ENCODE measurements around the gene FILIP1L. TPM values are rescaled to one million over a fixed set of nuclear protein-coding genes. Genes with fewer than 3 reads are reported as not detected.

The FILIP1L gene
- total and polyA plus RNA-seq, 12 donors, result 5.3 to 33.2 (median 17.4) TPM

DNA sequence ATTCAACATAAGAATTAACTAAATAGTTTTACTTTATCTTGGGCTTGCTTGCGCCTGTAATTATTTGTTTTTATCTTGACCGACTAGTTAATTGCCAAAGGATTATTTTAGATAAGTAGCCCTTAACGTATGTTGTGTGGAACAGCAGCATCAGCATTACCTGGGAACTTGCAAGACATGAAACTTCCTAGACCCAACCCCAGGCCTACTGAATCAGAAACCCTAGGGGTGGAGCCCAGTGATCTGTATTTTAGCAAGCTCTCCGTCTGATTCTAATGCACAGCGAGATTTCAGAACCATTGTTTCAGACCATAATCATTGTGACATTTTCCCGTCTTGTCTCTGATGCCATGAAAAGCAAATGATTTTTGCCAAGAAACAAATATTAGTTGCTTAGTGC, 31.1 kb downstream of the FILIP1L start:
- H3K9me3 ChIP-seq (replicated peaks in 1 of 3), result no peaks in the 10 kb centered on the region
- DNase-seq, result no peak
- H3K4me3 ChIP-seq, result no peak overlapping the region
- no peaks in the 10 kb centered on the region for H3K27me3 ChIP-seq
- intact Hi-C loops (cut with DNase I), result no loop called here
- TF ChIP-seq POLR2A (IDR thresholded peaks at IDR 0.05), result no peak
- TF ChIP-seq, protein P1, sequence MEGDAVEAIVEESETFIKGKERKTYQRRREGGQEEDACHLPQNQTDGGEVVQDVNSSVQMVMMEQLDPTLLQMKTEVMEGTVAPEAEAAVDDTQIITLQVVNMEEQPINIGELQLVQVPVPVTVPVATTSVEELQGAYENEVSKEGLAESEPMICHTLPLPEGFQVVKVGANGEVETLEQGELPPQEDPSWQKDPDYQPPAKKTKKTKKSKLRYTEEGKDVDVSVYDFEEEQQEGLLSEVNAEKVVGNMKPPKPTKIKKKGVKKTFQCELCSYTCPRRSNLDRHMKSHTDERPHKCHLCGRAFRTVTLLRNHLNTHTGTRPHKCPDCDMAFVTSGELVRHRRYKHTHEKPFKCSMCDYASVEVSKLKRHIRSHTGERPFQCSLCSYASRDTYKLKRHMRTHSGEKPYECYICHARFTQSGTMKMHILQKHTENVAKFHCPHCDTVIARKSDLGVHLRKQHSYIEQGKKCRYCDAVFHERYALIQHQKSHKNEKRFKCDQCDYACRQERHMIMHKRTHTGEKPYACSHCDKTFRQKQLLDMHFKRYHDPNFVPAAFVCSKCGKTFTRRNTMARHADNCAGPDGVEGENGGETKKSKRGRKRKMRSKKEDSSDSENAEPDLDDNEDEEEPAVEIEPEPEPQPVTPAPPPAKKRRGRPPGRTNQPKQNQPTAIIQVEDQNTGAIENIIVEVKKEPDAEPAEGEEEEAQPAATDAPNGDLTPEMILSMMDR (IDR thresholded peaks at IDR 0.05), result no peak
- H3K36me3 ChIP-seq (replicated peaks in 1 of 2), result no peaks in the 10 kb centered on the region
- WGBS, 4 donors, result 93 to 96% (median 96%) methylated on average over 6 of the region's 6 CpGs
- H3K4me1 ChIP-seq (replicated peaks in 1 of 2), result peaks cover 6% of the 10 kb centered on the region in 2 donors
- H3K27ac ChIP-seq, result no peak overlapping the region

DNA sequence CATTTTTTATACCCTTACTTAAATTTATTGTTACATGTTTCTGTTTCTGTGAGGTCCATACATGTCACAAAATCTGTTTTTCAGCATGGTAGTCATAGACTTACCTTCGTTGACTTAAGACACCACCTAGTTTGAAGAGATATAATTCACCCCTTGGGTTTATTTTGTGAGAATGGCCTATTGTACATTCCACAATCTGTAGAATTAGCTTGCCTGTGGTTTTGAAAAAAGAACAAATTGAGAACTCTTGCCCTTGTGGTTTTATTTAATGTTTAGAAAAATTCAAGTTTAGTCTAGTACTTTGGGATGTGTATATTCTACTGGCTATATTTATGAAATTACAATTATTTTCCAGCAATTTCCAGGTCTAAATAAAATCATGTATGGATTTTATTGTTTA, 31.6 kb downstream of the FILIP1L start:
- 91 to 99% (median 97%) methylated on average over 1 of the region's 1 CpG for WGBS, 4 donors

DNA sequence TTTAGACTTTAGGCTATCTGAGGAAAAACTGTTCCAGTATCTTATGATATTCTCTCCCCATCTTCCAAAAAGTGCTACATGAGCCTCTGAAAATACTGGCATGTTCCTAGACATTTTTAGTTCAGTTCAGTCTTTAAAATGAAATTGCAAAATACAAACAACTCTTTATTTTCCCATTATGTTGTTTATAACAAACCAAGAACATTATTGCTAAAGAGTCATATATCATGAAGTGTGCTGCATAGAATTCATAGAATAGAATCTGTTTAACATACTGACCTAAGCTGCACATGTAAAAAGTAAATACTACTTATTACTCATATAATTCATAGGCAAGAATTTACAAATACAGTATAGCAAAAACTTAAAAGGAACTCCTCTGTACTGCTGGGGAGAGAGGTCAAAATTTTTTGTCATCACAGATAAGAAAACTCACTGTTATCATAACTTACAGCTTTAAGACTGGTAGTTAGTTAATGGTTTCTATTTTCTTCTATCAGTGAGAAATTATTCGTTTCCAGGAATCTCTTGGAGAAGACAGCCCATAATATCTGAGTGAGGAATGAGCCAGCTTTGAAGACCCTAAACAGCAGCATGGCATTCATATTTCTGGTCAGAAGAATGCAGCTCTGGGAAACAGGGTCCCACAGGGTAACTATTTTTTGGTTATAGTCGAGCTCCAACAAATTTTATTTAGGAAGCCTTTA, 32.2 kb downstream of the FILIP1L start:
- TF ChIP-seq, protein P1 (IDR thresholded peaks at IDR 0.05), result no peak
- no peak for TF ChIP-seq POLR2A (IDR thresholded peaks at IDR 0.05)
- 74 to 85% (median 77%) methylated on average over 2 of the region's 2 CpGs for WGBS, 4 donors
- no peak overlapping the region for H3K4me3 ChIP-seq
- no peaks in the 10 kb centered on the region for H3K27me3 ChIP-seq
- H3K27ac ChIP-seq, result no peak overlapping the region
- intact Hi-C loops (cut with DNase I), result no loop called here
- no peak for DNase-seq
- H3K4me1 ChIP-seq (replicated peaks in 1 of 2), result peaks cover 6 to 10% of the 10 kb centered on the region in 2 donors
- H3K36me3 ChIP-seq (replicated peaks in 1 of 2), result no peaks in the 10 kb centered on the region
- H3K9me3 ChIP-seq (replicated peaks in 1 of 3), result no peaks in the 10 kb centered on the region

More for the DNA sequence above, 31.6 kb downstream of the FILIP1L start:
- H3K4me3 ChIP-seq, result no peak overlapping the region
- no peaks in the 10 kb centered on the region for H3K27me3 ChIP-seq
- peaks cover 6% of the 10 kb centered on the region in 2 donors for H3K4me1 ChIP-seq (replicated peaks in 1 of 2)
- H3K27ac ChIP-seq, result no peak overlapping the region
- intact Hi-C loops (cut with DNase I), result no loop called here
- no peaks in the 10 kb centered on the region for H3K36me3 ChIP-seq (replicated peaks in 1 of 2)
- H3K9me3 ChIP-seq (replicated peaks in 1 of 3), result no peaks in the 10 kb centered on the region
- no peak for TF ChIP-seq POLR2A (IDR thresholded peaks at IDR 0.05)
- TF ChIP-seq, protein P1 (IDR thresholded peaks at IDR 0.05), result no peak
- DNase-seq, result no peak

DNA sequence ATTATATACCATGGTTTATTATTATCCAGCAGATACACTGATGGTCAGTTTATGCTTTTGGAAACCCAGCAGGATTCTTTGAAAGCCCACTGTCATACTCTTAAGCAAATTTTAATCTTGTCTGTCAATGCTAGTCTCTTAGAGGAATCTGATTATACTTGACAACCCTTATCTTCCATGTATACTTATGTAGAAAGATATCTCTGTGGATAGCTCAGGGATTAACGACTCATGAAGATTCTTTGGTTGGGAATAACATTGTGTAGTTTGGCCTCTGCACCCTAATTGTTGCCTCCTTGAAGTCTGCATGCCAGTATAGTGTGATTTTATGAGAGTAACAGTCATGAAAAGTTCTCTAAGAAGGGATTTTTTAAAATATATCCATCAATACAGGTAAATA, 33.0 kb downstream of the FILIP1L start:
- Histone ChIP-seq H3K4me3 (no peak overlapping the region), H3K27me3 (no peaks in the 10 kb centered on the region), H3K4me1 (replicated peaks in 1 of 2) (peaks cover 3 to 13% of the 10 kb centered on the region in 2 donors), H3K27ac (no peak overlapping the region), H3K9me3 (replicated peaks in 1 of 3) (no peaks in the 10 kb centered on the region), H3K36me3 (replicated peaks in 1 of 2) (no peaks in the 10 kb centered on the region)
- 77 to 100% (median 85%) methylated on average over 1 of the region's 1 CpG for WGBS, 4 donors
- intact Hi-C loops (cut with DNase I), result no loop called here
- no peak for DNase-seq
- no peak for TF ChIP-seq POLR2A (IDR thresholded peaks at IDR 0.05)
- TF ChIP-seq, protein P1 (IDR thresholded peaks at IDR 0.05), result no peak

All from adrenal gland (tissue), 12 donors.